CD14-positive monocyte (primary cell): ENCODE data around the gene ZEB2. TPM values are rescaled to one million over a fixed set of nuclear protein-coding genes. Genes with fewer than 3 reads are reported as not detected.

Source experiments
- DNase-seq, 3 donors: peaks; one replicate each; pipeline ENCODE4 v3.0.0-alpha.2; 2011 to 2022
- H2AFZ ChIP-seq: 2 replicates; pipeline ENCODE4 v1.6.0; 2012; ENCODE audit warnings: mild to moderate bottlenecking, low read depth, low read length, inconsistent platforms; ENCODE audit not compliant: insufficient read depth, poor library complexity, severe bottlenecking
- H3K27ac ChIP-seq, 2 donors: 1 replicate in 1 of 2; 2 replicates in 1 of 2; pipeline ENCODE4 v1.5.1; 2012 to 2013; ENCODE audit warnings: low read length in 2 of 2, control low read depth in 1 of 2, inconsistent platforms in 1 of 2, low read depth in 1 of 2, mild to moderate bottlenecking in 1 of 2
- H3K27me3 ChIP-seq, 2 donors: one replicate each; pipeline versions ENCODE4 v1.6.0 to v1.6.1; 2011 to 2013; ENCODE audit warnings: low read length in 2 of 2; ENCODE audit not compliant: control insufficient read depth in 2 of 2, insufficient read depth in 2 of 2
- H3K36me3 ChIP-seq, 2 donors: replicated peaks in 1 of 2; 1 replicate in 1 of 2; 2 replicates in 1 of 2; pipeline versions ENCODE4 v1.5.1 to v1.6.1; 2012 to 2013; ENCODE audit warnings: low read length in 2 of 2, control low read depth in 1 of 2, inconsistent platforms in 1 of 2, mild to moderate bottlenecking in 1 of 2; ENCODE audit not compliant: insufficient read depth in 2 of 2, control insufficient read depth in 1 of 2
- H3K4me1 ChIP-seq, 2 donors: 1 replicate in 1 of 2; 2 replicates in 1 of 2; pipeline versions ENCODE4 v1.5.1 to v1.6.1; 2012 to 2013; ENCODE audit warnings: low read length in 2 of 2, control low read depth in 1 of 2, inconsistent platforms in 1 of 2, mild to moderate bottlenecking in 1 of 2, moderate library complexity in 1 of 2; ENCODE audit not compliant: insufficient read depth in 2 of 2, control insufficient read depth in 1 of 2
- H3K4me2 ChIP-seq: replicated peaks from 2 replicates; pipeline ENCODE3; 2012; ENCODE audit warnings: low read length, moderate library complexity, mild to moderate bottlenecking; ENCODE audit not compliant: poor library complexity, severe bottlenecking; ENCODE audit errors: extremely low read depth
- H3K4me3 ChIP-seq, 3 experiments: fragments of 200-600 bp in 1 of 3; sonication (generic) in 1 of 3; replicated peaks in 1 of 3; 1 replicate in 2 of 3; 2 replicates in 1 of 3; pipeline ENCODE4 v1.5.1; 2011 to 2013; ENCODE audit warnings: low read length in 3 of 3, mild to moderate bottlenecking in 3 of 3, control low read depth in 2 of 3, low read depth in 2 of 3, inconsistent platforms in 1 of 3, moderate library complexity in 1 of 3
- H3K79me2 ChIP-seq: 2 replicates; pipeline ENCODE4 v1.6.0; 2012; ENCODE audit warnings: mild to moderate bottlenecking, control low read depth, inconsistent platforms, low read length, moderate library complexity; ENCODE audit not compliant: insufficient read depth
- H3K9ac ChIP-seq: 2 replicates; pipeline ENCODE4 v1.6.0; 2017; ENCODE audit warnings: low read length, mild to moderate bottlenecking; ENCODE audit not compliant: insufficient read depth, poor library complexity, severe bottlenecking
- H3K9me3 ChIP-seq, 2 donors: replicated peaks in 1 of 2; 1 replicate in 1 of 2; 2 replicates in 1 of 2; pipeline versions ENCODE4 v1.5.1 to v1.6.1; 2012 to 2013; ENCODE audit warnings: low read length in 2 of 2, control low read depth in 1 of 2; ENCODE audit not compliant: control insufficient read depth in 1 of 2, insufficient read depth in 1 of 2
- H4K20me1 ChIP-seq: 2 replicates; pipeline ENCODE4 v1.6.0; 2012; ENCODE audit warnings: mild to moderate bottlenecking, low read length, control low read depth, moderate library complexity; ENCODE audit not compliant: insufficient read depth
- H3K27ac Mint-ChIP-seq, 7 donors: one replicate each; pipeline ENCODE4 v1.8.0; 2020; ENCODE audit warnings: mild to moderate bottlenecking in 7 of 7, mixed read lengths in 7 of 7, moderate library complexity in 6 of 7, inconsistent platforms in 2 of 7
- H3K27me3 Mint-ChIP-seq, 3 donors: one replicate each; pipeline ENCODE4 v1.8.0; 2021 to 2022; ENCODE audit warnings: low read depth in 3 of 3, mild to moderate bottlenecking in 3 of 3, mixed read lengths in 3 of 3, moderate library complexity in 3 of 3, inconsistent platforms in 1 of 3
- H3K36me3 Mint-ChIP-seq, 2 donors: one replicate each; pipeline ENCODE4 v1.8.0; 2020; ENCODE audit warnings: mixed read lengths in 2 of 2, inconsistent platforms in 1 of 2, mild to moderate bottlenecking in 1 of 2
- H3K4me1 Mint-ChIP-seq: one replicate; pipeline ENCODE4 v1.8.0; 2020; ENCODE audit warnings: mild to moderate bottlenecking, mixed read lengths
- H3K4me3 Mint-ChIP-seq, 2 donors: one replicate each; pipeline ENCODE4 v1.8.0; 2020; ENCODE audit warnings: mild to moderate bottlenecking in 2 of 2, mixed read lengths in 2 of 2, moderate library complexity in 1 of 2
- H3K9me3 Mint-ChIP-seq, 7 donors: one replicate each; pipeline ENCODE4 v1.8.0; 2020 to 2022; ENCODE audit warnings: mixed read lengths in 7 of 7, mild to moderate bottlenecking in 6 of 7, moderate library complexity in 6 of 7, inconsistent platforms in 2 of 7
- CTCF ChIP-seq: fragments of 200-600 bp; IDR thresholded peaks from one replicate; pipeline ENCODE4 v1.8.0; 2022; ENCODE audit warnings: antibody characterized with exemption, mild to moderate bottlenecking
- WGBS: methylation state at CpG from one replicate; pipeline ENCODE4 v1.1.5; 2013; ENCODE audit warnings: missing lambda C conversion rate; ENCODE audit not compliant: insufficient coverage; 5-methylcytosine and 5-hydroxymethylcytosine counted together
- intact Hi-C, 2 donors: fragments of 100-400 bp; cut with micrococcal nuclease; formaldehyde crosslinking; loops; one replicate each; pipeline versions ENCODE4 v1.15.0 to v1.15.1; 2023
- polyA plus RNA-seq, 3 donors: library from polyadenylated mRNA; depleted of rRNA in 1 of 3; unstranded in 2 of 3; stranded (reverse) in 1 of 3; fragments of 300-500 nt in 2 of 3; fragments of >200 nt in 1 of 3; fragmentation: Illumina TruSeq in 2 of 3; gene quantifications; 1 replicate in 2 of 3; 2 replicates in 1 of 3; pipeline ENCODE4 v1.2.3, GENCODE V29; 2012 to 2021

Gene ZEB2
- polyA plus RNA-seq, 3 donors, result 76.8 to 325 (median 93.8) TPM

- no peak overlapping the region for H3K4me3 Mint-ChIP-seq
- peaks cover 12% of the 10 kb centered on the region for H3K4me1 Mint-ChIP-seq
- peaks cover 0 to 1% of the 10 kb centered on the region in 2 donors for H3K36me3 Mint-ChIP-seq
- no peak for TF ChIP-seq CTCF
- peaks cover 0 to 3% (median 0%) of the 10 kb centered on the region in 7 donors for H3K9me3 Mint-ChIP-seq
- H3K4me2 ChIP-seq, result no peak overlapping the region
- H3K9ac ChIP-seq, result no peak overlapping the region
- H3K4me1 ChIP-seq, result peaks cover 0 to 16% of the 10 kb centered on the region in 2 donors
- H3K27me3 Mint-ChIP-seq, result peaks cover 0 to 2% (median 0%) of the 10 kb centered on the region in 3 donors
- no peak overlapping the region for H3K4me3 ChIP-seq
- H3K79me2 ChIP-seq, result no peaks in the 10 kb centered on the region
- intact Hi-C loops, result loop anchor here in 1 of 2 donors (5.0 kb wide), 1 partner anchor 49 kb away; no protein-coding TSS in a partner anchor
- no peaks in the 10 kb centered on the region for H3K9me3 ChIP-seq
- DNase-seq, result no peak
- H4K20me1 ChIP-seq, result no peaks in the 10 kb centered on the region
- H2AFZ ChIP-seq, result peak overlapping the region; percentile 26
- 89% methylated on average over 1 of the region's 7 CpGs for WGBS
- H3K27ac ChIP-seq, result no peak overlapping the region
- H3K27ac Mint-ChIP-seq, result peak overlapping the region in 2 of 7 donors; percentile 16 to 58
- no peaks in the 10 kb centered on the region for H3K27me3 ChIP-seq
- H3K36me3 ChIP-seq, result no peaks in the 10 kb centered on the region
Observed at GRCh38 chr2:144533221-144533620, 13.3 kb upstream of the ZEB2 start.

- no peak overlapping the region for H3K4me3 Mint-ChIP-seq
- H2AFZ ChIP-seq, result no peak overlapping the region
- WGBS, result no CpG with 5 or more reads among the region's 5 CpGs
- H3K27me3 Mint-ChIP-seq, result no peaks in the 10 kb centered on the region
- no peak for DNase-seq
- H3K4me2 ChIP-seq, result no peak overlapping the region
- H3K4me1 Mint-ChIP-seq, result peaks cover 16% of the 10 kb centered on the region
- no peak for TF ChIP-seq CTCF
- H3K36me3 Mint-ChIP-seq, result peaks cover 0 to 1% of the 10 kb centered on the region in 2 donors
- H3K36me3 ChIP-seq, result no peaks in the 10 kb centered on the region
- peaks cover 4% of the 10 kb centered on the region for H3K79me2 ChIP-seq
- no peaks in the 10 kb centered on the region for H3K9me3 ChIP-seq
- intact Hi-C loops, result loop anchor here in 1 of 2 donors (5.0 kb wide), 1 partner anchor 52 kb away; no protein-coding TSS in a partner anchor
- H3K9me3 Mint-ChIP-seq, result peaks cover 0 to 3% (median 0%) of the 10 kb centered on the region in 7 donors
- no peak overlapping the region for H3K9ac ChIP-seq
- no peak overlapping the region for H3K27ac ChIP-seq
- peaks cover 0 to 16% of the 10 kb centered on the region in 2 donors for H3K4me1 ChIP-seq
- H3K4me3 ChIP-seq, result no peak overlapping the region
- H4K20me1 ChIP-seq, result no peaks in the 10 kb centered on the region
- no peaks in the 10 kb centered on the region for H3K27me3 ChIP-seq
- peak overlapping the region in 2 of 7 donors; percentile 11 to 15 for H3K27ac Mint-ChIP-seq
Observed at GRCh38 chr2:144530596-144530995, 10.7 kb upstream of the ZEB2 start.
